Thoracic aorta (tissue), 2 donors: ENCODE results near the gene TSC2. TPM values are rescaled to one million over a fixed set of nuclear protein-coding genes. Genes with fewer than 3 reads are reported as not detected.
"Not testable (repeated sequence)": the region's sequence is repeated elsewhere in the genome, so short reads cannot be mapped to it uniquely, and the experiment has no call there.

ENCODE experiments used
- ATAC-seq: fragments of 150-250 bp; one replicate; pipeline ENCODE4 v1.8.0; 2017; ENCODE audit warnings: low read depth; ENCODE audit not compliant: insufficient number of reproducible peaks, low FRiP score
- DNase-seq: peaks from one replicate; pipeline ENCODE4 v3.0.0-alpha.2; 2020; ENCODE audit warnings: low spot score
- H3K27ac ChIP-seq, 2 donors: fragments of 200-600 bp; sonication (generic); 1 replicate in 1 of 2; 2 replicates in 1 of 2; pipeline ENCODE4 v1.5.1; 2016; ENCODE audit warnings: mild to moderate bottlenecking in 2 of 2, moderate library complexity in 2 of 2
- H3K27me3 ChIP-seq: fragments of 200-600 bp; sonication (generic); replicated peaks from 2 replicates; pipeline ENCODE4 v1.6.0; 2016; ENCODE audit warnings: mild to moderate bottlenecking; ENCODE audit not compliant: insufficient read depth
- H3K36me3 ChIP-seq: fragments of 200-600 bp; sonication (generic); one replicate; pipeline ENCODE4 v1.5.1; 2016
- H3K4me1 ChIP-seq, 2 donors: fragments of 200-600 bp; sonication (generic); 1 replicate in 1 of 2; 2 replicates in 1 of 2; pipeline versions ENCODE4 v1.5.1 to v1.6.0; 2016; ENCODE audit warnings: low read depth in 2 of 2, mild to moderate bottlenecking in 1 of 2; ENCODE audit not compliant: control insufficient read depth in 1 of 2
- H3K4me3 ChIP-seq: fragments of 200-600 bp; sonication (generic); 2 replicates; pipeline ENCODE4 v1.5.1; 2016; ENCODE audit warnings: mild to moderate bottlenecking
- H3K9me3 ChIP-seq: fragments of 200-600 bp; sonication (generic); 2 replicates; pipeline ENCODE4 v1.5.1; 2016
- CTCF ChIP-seq: fragments of 200-600 bp; sonication (generic); IDR thresholded peaks from one replicate; pipeline ENCODE4 v1.5.1; 2019; ENCODE audit warnings: antibody characterized with exemption
- total RNA-seq, 2 donors: library from RNA; depleted of rRNA; stranded (reverse); fragments of >200 nt; gene quantifications; one replicate each; pipeline versions ENCODE4 v1.1.0 to v1.2.3, GENCODE V29; 2016

The TSC2 gene
- total RNA-seq, 2 donors from 2014 or later: 112 to 123 TPM

- no peak for TF ChIP-seq CTCF
- no peaks in the 10 kb centered on the region for H3K9me3 ChIP-seq
- H3K4me3 ChIP-seq: no peak overlapping the region
- no peaks in the 10 kb centered on the region for H3K4me1 ChIP-seq
- no peaks in the 10 kb centered on the region for H3K27me3 ChIP-seq
- DNase-seq (no peak), ATAC-seq (no peak)
- no peak overlapping the region for H3K27ac ChIP-seq
- H3K36me3 ChIP-seq: peaks cover 87% of the 10 kb centered on the region
Observed at GRCh38 chr16:2096853-2097595, 49.2 kb downstream of the TSC2 start.

DNA sequence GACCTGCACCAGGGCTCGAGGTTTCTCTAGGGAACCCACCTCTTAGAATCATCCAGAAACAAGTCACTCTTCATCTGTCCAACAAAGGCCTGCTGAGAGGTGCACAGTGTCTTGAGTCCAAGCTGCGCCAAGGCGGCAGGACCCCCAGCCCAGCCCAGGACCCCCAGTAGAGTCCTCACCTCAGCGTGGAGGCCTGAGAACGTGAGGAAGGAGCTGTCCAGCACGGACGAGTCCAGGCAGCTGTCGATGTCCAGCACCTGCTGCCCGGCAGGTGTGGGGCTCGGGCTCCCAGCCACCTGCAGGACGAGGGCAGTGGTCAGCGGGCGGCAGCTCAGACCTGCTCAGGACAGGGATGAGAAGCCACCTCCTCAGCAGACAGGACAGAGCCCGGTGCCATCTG lies 49.9 kb downstream of the TSC2 start:
- not testable (repeated sequence) for DNase-seq, H3K4me3 ChIP-seq, ATAC-seq, H3K9me3 ChIP-seq, H3K27me3 ChIP-seq, H3K27ac ChIP-seq, H3K4me1 ChIP-seq
- peaks cover 84% of the 10 kb centered on the region for H3K36me3 ChIP-seq

GRCh38 chr16:2101581-2101980 lies 53.8 kb downstream of the TSC2 start:
- not testable (repeated sequence) for H3K4me3 ChIP-seq, ATAC-seq, H3K4me1 ChIP-seq, H3K27ac ChIP-seq, DNase-seq, H3K27me3 ChIP-seq, H3K9me3 ChIP-seq
- peaks cover 67% of the 10 kb centered on the region for H3K36me3 ChIP-seq

GRCh38 chr16:2102471-2102870 lies 54.7 kb downstream of the TSC2 start:
- H3K27me3 ChIP-seq: no peaks in the 10 kb centered on the region
- ATAC-seq (no peak), DNase-seq (no peak)
- H3K4me3 ChIP-seq: no peak overlapping the region
- H3K36me3 ChIP-seq: peaks cover 65% of the 10 kb centered on the region
- TF ChIP-seq CTCF: no peak
- no peaks in the 10 kb centered on the region for H3K9me3 ChIP-seq
- H3K27ac ChIP-seq: no peak overlapping the region
- no peaks in the 10 kb centered on the region for H3K4me1 ChIP-seq

GRCh38 chr16:2104464-2104863 lies 56.7 kb downstream of the TSC2 start:
- not testable (repeated sequence) for H3K4me3 ChIP-seq, ATAC-seq, DNase-seq, H3K9me3 ChIP-seq, H3K4me1 ChIP-seq, H3K27me3 ChIP-seq, H3K27ac ChIP-seq
- peaks cover 72% of the 10 kb centered on the region for H3K36me3 ChIP-seq

DNA sequence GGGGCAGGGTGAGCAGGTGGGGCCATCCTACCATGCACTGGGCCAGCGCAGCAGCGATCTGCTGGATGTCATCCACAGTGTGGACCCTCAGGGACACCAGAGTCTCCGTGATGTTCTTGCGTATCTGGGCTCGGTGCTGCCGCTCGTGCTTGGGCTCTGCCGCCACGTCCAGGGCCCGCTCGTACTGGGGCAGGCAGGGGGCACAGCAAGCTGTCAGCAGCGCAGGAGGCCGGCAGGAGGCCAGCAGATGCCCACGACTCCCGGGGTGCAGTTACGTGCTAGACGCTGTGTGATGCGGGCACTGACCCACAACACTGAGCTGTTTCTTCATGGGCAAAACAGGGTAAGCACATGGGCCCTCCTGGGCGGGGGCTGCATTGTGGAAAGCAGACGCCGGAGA lies 57.5 kb downstream of the TSC2 start:
- not testable (repeated sequence) for H3K9me3 ChIP-seq, H3K4me3 ChIP-seq, ATAC-seq, H3K4me1 ChIP-seq, H3K27me3 ChIP-seq, H3K27ac ChIP-seq, DNase-seq
- H3K36me3 ChIP-seq: peaks cover 70% of the 10 kb centered on the region

DNA sequence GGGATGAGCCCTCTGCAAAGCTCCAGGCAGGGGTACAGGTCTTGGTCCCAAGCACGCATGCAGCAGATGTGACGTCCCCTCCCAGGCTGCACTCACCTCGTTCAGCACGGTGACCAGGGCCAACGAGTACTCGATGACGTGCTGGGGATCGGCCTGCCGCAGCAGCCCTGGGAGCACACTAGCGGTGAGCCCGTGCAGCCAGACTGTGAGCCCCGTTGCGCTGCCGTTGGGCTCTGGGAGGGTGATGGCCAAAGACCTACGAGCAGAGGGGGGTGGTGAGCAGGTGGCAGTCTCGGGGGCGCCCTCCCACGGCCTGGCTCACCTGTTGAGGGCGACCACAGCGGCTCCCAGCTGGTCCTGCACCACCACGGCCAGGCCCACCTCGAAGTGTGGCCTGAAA lies 58.0 kb downstream of the TSC2 start:
- H3K36me3 ChIP-seq: peaks cover 69% of the 10 kb centered on the region
- H3K27me3 ChIP-seq, H3K4me1 ChIP-seq, DNase-seq, ATAC-seq, H3K4me3 ChIP-seq, H3K27ac ChIP-seq, H3K9me3 ChIP-seq: not testable (repeated sequence)

GRCh38 chr16:2106211-2106610 lies 58.4 kb downstream of the TSC2 start:
- H3K9me3 ChIP-seq, H3K27ac ChIP-seq, H3K4me3 ChIP-seq, DNase-seq, H3K4me1 ChIP-seq, H3K27me3 ChIP-seq, ATAC-seq: not testable (repeated sequence)
- H3K36me3 ChIP-seq: peaks cover 68% of the 10 kb centered on the region

DNA sequence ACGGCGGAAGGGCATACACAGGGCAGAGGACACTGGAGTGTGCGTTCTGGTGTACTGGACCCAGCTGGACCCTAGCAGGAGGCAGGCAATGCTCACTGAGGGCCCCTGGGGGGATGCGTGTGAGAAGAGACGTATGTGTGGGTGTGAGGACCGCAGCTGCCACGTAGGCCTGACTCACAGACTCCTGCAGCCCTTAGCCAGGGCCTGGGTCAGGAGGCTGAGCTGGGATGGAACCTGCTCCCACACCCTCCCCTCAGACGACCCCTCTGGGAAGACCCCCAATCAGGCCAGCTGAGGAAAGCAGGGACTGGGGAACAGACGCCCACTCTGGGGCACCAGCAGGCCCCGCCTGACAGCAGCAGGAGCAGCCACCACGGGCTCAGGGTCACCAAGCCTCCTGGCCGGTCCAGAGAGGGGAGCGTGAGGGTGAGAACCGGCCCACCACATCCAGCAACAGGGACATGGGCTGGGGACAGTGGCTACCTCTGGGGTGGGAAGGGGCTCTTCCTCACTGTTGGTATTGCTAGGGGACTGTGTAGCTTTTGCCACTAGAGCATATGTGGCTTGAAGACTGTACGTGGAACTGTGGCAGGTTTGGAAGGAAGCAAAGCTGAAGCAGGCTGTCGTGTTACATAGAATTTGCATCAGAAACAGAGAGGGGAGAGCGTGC lies 59.5 kb downstream of the TSC2 start:
- ATAC-seq, H3K4me1 ChIP-seq, DNase-seq, H3K27ac ChIP-seq, H3K27me3 ChIP-seq, H3K9me3 ChIP-seq, H3K4me3 ChIP-seq: not testable (repeated sequence)
- H3K36me3 ChIP-seq: peaks cover 71% of the 10 kb centered on the region

GRCh38 chr16:2107791-2108125 lies 60.0 kb downstream of the TSC2 start:
- H3K36me3 ChIP-seq: peaks cover 71% of the 10 kb centered on the region
- H3K9me3 ChIP-seq, ATAC-seq, H3K27ac ChIP-seq, H3K4me3 ChIP-seq, H3K27me3 ChIP-seq, DNase-seq, H3K4me1 ChIP-seq: not testable (repeated sequence)
